ENCODE results near the gene ZNF524.

The ZNF524 gene

GRCh38 chr19:55621673-55622231, 21.7 kb downstream of the ZNF524 start:
- DNase-seq: no peak

- no peak for DNase-seq
Observed at GRCh38 chr19:55622242-55622969, 22.3 kb downstream of the ZNF524 start.

- no peak for DNase-seq
Observed at GRCh38 chr19:55623130-55623529, 23.0 kb downstream of the ZNF524 start.

GRCh38 chr19:55623561-55623960, 23.5 kb downstream of the ZNF524 start:
- DNase-seq: no peak

GRCh38 chr19:55624109-55625003, 24.3 kb downstream of the ZNF524 start, which contains the start of gene ZNF784:
TSS of gene ZNF784 (minus strand) at chr19:55624566. CDS start at chr19:55624561, 5 bp downstream.
- DNase-seq: peak; percentile 100

DNA sequence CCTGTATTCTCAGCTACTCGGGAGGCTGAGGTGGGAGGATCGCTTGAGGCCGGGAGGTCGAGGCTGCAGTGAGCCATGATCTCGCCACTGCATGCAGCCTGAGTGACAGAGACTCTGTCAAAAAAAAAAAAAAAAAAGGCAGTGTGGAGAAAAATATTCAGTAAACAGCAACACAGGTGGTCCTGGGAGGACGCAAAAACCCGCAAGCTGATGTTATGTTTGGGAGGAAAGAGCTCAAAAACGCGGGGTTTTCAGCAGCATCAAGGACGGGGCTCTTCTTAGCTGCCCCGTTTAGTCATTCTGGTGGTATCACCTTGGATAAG, 24.9 kb downstream of the ZNF524 start:
- no peak for DNase-seq

DNA sequence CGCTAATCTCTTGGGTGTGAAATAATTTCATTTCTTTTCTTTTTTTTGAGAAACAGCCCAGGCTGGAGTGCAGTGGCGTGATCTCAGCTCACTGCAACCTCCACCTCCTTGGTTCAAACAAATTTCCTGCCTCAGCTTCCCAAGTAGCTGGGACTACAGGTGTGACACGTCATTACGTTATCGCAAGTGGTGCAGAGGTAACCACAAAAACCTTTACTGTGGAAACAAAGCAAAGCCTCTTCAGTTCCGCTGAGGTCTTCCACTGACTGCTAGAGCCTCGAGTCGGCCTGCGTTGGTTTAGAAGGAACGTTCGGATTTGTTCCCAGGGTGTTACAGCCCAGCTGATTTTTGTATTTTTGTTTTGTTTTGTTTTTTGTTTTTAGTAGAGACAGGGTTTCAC, 26.3 kb downstream of the ZNF524 start:
- DNase-seq: no peak

GRCh38 chr19:55632463-55632834, 32.4 kb downstream of the ZNF524 start:
- DNase-seq: peak; percentile 96

GRCh38 chr19:55633861-55634260, 33.8 kb downstream of the ZNF524 start:
- no peak for DNase-seq

DNA sequence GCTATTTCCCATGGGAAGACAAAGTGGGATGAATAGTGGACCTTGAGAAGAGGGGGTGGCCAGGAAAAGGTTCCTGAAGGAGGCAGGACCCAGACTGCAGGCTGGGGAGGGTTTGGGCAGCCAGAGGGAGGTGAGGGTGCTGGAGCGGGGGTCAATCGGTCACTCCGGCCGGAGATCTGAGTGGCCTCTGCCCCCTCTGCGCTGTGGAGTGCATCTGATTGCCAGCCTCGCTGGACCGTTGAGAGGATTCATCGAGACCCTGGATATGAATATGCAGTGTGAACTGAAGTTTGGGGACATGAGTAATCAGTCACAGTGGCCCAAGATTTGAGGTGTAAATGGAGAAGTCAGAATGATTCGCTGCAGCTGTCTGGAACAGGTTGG, 35.2 kb downstream of the ZNF524 start:
- DNase-seq: no peak

GRCh38 chr19:55635856-55636440, 35.9 kb downstream of the ZNF524 start:
- no peak for DNase-seq

DNA sequence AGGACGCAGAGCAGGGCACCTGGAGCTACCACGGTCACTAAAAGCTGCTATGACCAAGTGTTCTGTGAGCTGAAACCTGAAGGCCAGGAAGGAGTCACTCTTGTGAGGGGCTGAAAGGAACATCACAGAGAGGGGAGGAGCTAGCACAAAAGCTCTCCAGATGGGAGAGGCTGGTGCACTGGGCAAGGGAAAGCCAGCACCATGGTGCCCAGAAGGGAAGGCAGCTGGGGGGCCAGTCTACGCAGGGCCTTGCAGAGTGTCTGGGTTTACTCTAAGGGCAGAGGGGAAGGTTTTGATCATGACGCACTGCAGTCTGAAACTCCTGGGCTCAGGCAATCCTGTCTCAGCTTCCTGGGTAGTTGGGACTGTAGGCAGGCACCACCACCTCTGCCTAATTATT, 36.6 kb downstream of the ZNF524 start:
- DNase-seq: no peak

DNA sequence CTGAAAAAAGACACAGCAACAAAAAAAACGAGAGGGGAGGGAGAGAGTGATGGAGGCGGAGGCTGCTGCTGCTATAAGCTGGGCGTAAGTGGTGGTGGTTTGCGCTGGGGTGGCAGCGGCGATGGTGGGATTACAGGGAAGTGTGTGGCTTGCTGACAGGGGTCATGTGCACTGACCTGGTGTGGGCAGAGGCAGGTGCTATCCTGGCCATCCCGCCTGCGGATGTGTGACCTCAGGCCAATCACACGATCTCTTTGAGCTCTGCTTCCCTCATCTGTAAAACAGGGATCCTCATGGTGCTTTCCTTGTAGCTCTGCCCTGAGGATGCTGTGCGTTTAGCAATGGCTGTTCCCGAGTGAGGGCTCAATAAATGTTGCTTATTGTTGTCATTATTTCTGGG, 37.4 kb downstream of the ZNF524 start:
- DNase-seq: no peak

DNA sequence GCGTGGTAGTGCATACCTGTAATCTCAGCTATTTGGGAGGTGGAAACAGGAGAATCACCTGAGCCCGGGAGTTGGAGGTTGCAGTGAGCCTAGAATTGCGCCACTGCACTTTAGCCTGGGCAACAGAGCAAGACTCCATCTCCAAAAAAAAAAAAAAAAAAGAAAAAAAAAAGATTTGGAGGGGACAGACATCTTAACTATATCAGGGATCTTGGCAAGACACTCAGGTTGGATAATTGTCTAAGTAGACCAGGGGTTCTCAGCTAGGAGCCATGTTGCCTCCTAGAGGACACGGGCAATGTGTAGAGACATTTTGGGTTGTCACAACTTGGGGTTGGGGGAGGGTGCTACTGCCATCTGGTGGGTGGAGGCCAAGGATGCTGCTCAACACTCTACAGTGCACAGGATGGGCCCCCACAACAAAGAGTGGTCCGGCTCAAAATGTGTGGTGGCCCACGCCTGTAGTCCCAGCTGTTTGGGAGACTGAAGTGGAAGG, 38.8 kb downstream of the ZNF524 start:
- no peak for DNase-seq

DNA sequence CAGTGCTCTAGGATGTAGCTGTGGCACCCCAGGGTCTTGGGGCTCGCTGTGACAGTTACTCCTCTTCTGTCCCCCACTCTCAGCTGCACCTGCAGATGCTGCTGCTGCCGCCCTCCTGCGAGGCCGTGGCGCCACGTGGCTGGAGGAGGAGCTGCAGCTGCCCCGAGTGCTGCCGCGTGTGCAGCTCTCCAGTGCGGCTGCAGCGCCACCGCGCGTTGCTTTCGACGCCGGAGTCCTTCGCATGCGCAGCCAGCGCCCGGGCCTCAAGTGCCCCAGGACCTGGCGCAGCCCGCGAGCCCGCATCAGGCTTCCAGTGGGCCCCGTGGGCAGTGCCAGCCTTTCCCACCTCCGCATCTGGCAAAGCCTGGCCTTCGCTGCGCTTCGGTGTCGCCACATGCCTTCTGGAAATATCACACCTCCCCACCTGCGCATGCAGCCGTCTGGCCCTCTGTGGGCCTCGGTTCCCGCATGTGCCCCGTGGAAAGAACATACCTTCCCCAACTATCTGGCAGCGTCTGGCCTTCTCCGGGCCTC, 40.0 kb downstream of the ZNF524 start:
- DNase-seq: no peak

GRCh38 chr19:55640577-55641425, 40.7 kb downstream of the ZNF524 start, which contains the start of gene ZNF580:
TSS of gene ZNF580 (plus strand) at chr19:55641002. CDS start at chr19:55642509, 1,507 bp downstream.
- DNase-seq: peak; percentile 89

DNA sequence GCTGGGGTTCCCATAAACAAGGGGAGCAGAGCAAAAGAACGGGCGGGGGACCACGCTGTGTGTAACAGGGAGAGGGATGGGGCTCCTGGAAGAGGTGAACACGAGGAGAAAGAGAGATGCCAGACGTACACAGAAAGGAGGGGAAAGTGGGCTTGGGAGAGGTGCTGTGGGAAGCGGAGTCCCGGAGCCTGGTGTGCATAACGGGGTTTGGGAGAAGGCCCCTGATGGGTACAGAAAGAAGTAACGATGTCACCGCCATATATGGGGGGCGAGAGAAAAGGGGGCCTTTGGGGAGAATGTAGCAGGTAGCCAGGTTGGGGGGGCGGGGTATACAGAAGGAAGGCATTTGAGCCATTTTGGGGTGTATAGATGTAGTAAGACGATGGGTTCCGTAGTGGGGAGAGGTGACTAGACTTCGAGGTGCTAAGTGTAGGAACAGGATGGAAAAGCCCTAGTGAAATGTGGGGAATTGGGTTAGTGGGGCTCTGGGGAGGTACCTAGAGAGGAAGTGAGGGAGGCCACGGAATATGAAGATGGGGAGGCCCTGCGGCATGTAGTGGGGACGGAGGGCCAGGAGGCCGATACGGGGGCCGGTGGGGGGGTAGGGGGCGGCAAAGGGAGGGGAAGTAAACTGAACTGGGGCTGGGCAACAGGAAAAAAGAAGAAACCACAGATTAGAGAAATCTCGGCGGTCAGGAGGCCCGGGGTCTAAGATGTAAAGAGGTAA, 41.5 kb downstream of the ZNF524 start:
- DNase-seq: peak; percentile 65

DNA sequence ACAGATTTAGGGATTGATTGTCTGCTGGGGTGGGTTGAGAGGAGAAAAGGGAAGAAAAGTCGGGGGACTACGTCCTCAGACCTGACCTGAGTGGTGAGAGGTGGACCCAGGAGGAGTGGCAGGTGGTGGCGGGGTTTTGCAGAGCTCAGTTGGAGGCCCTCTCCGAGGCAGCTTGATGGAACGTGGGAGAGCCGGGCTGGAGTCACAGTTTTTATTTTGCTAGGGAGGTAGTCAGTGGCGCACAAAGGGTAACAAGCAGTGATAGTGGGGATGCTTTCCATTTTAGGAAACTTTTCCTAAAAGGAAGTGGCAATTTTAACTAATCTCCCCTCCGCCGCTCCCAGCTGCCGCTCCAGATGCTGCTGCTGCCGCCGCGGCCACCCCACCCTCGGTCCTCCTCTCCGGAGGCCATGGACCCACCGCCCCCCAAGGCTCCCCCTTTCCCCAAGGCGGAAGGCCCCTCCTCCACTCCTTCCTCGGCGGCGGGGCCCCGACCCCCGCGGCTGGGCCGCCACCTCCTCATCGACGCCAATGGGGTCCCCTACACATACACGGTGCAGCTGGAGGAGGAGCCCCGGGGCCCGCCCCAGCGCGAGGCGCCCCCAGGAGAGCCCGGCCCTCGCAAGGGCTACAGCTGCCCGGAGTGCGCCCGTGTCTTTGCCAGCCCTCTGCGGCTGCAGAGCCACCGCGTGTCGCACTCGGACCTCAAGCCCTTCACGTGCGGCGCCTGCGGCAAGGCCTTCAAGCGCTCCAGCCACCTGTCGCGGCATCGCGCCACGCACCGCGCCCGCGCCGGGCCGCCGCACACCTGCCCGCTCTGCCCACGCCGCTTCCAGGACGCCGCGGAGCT, 42.3 kb downstream of the ZNF524 start:
- DNase-seq: peak; percentile 52

- peak; percentile 86 for DNase-seq
Observed at GRCh38 chr19:55643003-55643886, 43.2 kb downstream of the ZNF524 start, which contains the start of gene ZNF581. TSS of gene ZNF581 (plus strand) at chr19:55643649. CDS start at chr19:55644572, 923 bp downstream.
